NCI-H345 treated with DMSO at 0.1 percent for 48 hours (cell line): Measurements from ENCODE around the gene NKX2-8.
A peak's percentile ranks its signal among the peaks of the same experiment; 100 is the strongest.

ENCODE experiments used
- DNase-seq: peaks from one replicate; lab custom pipeline; 2025; ENCODE audit not compliant: unreplicated experiment; lab: John Stamatoyannopoulos, UW

The NKX2-8 gene

DNA sequence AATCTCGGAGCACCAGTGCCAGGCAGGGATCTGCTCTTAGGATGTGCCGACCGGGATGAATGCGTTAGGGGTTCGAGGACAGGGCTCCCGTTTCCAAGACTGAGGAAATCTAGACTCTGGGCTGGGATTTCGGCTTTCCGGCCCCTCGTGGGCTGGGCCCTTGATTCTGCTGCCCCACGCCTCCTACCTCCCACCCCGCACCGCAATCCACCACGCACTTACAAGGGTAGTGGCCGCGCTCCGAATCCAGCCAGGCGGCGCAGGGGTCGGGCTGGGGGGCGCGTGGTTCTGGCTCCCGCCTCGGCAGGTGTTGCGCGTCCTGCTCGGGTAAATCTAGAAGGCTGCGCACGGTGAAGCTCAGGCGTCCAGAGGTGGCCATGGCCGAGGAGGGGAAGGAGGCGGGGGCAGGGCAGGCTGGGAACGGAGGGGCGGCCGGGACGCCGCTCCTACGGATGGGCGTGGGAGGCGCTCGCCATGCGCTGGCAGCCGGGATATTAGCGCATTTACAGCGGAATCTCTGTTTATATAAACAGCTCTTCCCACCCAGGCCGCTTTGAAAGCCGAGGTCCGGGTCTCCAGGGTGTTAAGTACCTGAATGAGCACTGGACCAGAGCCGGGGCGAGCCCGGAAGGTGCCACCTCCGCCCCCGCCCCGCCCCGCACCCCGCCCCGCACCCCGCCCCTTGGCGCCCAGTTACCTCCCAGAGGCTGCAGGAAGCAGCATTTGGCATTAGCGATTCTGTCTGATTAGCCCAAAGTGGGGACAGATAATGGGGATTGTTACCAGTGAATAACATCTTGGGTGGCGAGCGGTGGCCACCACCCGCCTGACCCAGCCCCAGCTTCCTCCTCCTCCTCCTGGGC lies at the start of gene NKX2-8:
Gene NKX2-8 (minus strand): TSS at position 604 of the 863 bp plus-strand sequence. CDS start 225 bp downstream, at position 379.
- DNase-seq, result peak; percentile 48

- DNase-seq, result no peak
Observed at GRCh38 chr14:36627981-36628380, 45.6 kb upstream of the NKX2-8 start.

DNA sequence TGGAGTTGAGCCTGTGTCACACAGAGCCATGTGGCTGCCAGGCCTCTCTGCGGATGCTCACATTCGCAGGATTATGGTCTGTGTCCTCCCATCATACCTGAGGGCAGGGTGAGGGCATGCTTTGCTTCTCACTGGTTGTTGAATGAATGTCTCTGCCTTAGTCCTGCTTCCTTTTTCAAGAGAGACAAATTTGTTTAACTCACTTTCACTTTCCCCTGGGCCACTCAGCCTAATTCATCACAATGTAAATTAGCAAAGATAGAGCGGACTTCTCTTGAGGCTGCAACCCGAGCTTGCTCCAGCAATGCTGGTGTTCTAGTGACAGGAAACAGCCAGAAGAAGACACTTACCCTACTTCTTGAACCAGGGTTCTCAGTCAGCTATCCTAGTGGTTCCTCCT lies 43.7 kb upstream of the NKX2-8 start:
- DNase-seq, result no peak

DNA sequence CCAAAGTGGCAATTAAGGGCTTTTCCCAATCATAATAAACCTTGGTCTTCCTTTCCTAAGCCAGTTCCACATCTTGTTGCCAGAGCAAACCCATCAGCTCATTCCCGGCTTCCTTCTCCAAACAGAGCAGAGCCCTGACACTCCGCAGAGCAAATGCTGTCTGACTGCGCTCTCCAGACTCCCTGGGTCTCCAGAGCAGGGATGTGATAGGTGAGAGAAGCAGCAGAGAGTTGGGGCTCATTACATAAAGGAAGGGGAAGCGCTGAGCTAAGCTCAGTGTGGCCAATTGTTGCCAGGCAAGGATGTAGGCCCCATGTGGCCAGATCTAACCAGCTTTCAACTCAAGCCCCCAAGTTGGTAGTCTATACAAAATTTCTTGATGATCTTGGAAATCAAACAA lies 43.0 kb upstream of the NKX2-8 start:
- DNase-seq, result no peak

GRCh38 chr14:36625014-36625413 lies 42.6 kb upstream of the NKX2-8 start:
- no peak for DNase-seq

- no peak for DNase-seq
Observed at GRCh38 chr14:36619853-36620252, 37.4 kb upstream of the NKX2-8 start.

DNA sequence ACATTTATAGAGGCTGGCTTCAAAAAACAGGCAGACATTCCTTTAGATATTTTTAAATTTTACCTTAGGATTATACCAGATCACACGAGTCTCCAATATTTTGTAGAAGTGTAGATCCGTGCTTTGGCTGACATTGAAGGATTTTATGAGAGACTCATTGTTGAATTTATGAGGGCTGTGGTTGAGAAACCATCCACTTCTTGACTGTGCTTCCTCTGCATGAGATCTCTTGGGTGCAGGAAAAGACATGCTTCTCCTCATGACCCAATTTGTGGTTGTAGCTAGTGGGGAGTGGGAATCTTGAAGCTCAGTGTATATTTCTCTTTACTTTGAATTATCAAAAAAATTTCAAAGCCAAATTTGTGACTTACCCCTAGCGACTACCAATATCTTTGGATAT lies 36.7 kb upstream of the NKX2-8 start:
- DNase-seq, result no peak

- no peak for DNase-seq
Observed at GRCh38 chr14:36618641-36619040, 36.2 kb upstream of the NKX2-8 start.

DNA sequence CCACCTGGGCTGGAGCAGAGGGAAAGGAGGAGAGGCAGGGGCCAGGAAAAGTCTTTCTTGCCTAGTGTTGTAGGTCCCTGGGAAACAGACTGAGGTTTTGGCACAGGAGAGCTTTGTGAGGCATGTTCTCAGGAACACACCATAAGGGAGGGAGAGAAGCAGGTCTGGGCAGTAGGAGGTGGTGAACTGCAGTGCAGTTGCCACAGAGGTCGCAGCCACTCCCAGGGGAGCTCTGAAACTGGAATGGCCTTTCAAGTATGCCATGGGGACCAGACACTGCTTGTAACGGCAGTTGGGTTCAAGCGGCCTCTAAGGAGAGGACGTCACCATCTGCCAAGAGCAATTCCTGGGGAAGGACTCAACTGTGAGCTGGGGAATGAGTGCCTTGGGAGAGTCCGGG lies 35.4 kb upstream of the NKX2-8 start:
- DNase-seq, result no peak

DNA sequence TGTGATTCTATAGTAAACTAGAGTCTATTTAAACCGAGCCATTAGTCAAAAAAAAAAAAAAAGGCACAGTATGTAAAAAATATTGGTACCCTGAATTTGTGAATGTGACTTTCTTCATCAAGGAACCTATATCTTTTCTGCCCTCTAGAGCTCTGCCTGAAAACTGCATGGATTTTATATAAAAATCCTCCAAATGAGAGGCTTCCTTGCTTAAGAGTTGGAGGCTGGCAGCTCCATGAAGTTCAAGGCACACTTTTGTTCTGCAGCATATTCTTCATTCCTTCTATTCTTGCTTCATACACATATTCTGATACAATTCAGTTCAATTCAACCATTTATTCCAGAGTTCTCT lies 23.1 kb upstream of the NKX2-8 start:
- DNase-seq, result no peak

DNA sequence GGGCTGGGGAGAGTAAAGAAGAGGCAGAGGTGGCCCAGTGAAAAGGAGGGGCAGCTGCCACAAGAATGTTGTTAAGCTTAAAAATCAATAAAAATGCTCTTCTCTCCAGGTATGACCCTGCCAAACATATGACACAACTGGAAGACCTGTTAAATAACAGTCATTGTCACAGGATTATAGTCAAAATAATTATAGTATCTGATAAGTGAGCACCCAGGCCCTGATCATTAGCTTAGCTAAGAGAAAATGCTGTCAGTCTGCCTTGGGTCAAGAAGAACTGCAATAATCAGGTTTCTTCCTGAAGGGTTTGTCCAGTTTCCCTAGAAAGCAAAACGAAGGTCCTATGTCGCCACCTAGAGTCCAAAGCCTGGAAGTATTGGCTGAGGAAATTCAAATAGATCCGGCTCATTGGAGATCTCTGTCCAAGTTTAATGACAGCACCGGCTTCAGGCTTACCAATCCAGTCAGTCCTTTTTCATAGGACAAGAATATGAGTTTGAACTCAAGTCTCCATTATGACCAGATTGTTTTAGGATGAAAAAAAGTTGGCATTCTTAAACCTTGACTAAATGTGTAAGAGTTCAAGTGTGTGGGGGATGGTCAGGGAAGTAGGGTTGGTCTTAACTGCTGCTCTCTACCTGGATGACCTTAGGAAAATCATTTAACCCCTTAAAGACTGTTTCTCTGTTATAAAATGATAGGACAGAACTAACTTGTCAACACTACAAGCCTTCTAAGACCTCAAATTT lies 22.5 kb upstream of the NKX2-8 start:
- peak; percentile 85 for DNase-seq

GRCh38 chr14:36600431-36600830 lies 18.0 kb upstream of the NKX2-8 start:
- DNase-seq, result no peak

DNA sequence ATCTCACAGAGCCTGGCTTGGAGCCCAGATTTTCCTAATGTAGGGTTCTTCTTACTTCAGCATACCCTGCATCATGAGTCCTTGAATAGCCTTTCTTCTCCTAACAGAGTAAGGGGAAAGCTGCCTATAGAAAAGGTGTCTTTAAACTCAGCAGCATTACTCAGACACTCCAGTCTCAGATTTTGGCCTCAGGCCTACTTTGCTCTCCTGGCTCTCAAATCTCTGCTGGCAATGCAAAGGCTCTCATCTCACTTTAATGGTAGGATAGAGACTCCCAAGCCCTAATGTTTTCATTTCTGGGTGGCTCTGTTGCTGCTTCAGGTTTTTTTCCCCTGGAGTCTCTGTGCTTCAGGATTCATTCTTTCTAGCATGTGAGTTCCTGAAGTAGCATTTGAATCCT lies 9.1 kb upstream of the NKX2-8 start:
- DNase-seq, result peak; percentile 36

- no peak for DNase-seq
Observed at GRCh38 chr14:36588788-36589187, 6.4 kb upstream of the NKX2-8 start.

- DNase-seq, result no peak
Observed at GRCh38 chr14:36588119-36588518, 5.7 kb upstream of the NKX2-8 start.

- DNase-seq, result peak; percentile 93
Observed at GRCh38 chr14:36585100-36585499, 2.7 kb upstream of the NKX2-8 start.

- DNase-seq, result no peak
Observed at GRCh38 chr14:36583893-36584811, 1.7 kb upstream of the NKX2-8 start.

DNA sequence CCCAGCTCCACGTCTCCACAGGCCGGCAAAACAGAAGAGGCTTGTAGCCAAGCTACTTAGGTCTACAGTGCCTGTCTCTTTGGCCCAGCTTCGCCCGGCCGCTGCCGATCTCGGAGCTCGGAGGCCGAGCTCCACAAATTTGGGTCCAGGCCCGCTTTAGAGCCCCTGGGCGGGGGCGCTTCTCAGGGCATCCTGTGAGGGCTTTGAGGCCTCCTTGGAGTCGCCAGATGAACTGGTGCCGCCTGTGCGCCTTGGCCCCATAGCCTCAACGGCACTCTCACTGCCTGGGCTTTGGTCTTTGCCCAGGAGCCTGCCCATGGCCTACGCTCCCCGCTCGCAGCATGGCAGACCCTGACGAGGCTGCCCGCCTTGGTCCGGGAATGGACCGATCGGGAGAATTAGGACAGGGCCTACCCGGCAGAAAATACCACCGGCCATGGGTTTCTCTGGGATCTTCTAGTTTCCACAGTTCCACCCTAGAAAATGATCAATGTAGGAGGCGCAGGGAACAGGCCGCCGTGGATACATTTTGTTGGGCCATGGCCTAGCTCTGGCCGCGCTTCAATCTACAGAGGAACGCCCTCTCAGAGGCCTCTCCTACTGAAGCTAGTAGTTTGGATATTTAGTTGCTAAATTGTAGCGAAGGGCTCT lies 953 bp upstream of the NKX2-8 start:
- no peak for DNase-seq

DNA sequence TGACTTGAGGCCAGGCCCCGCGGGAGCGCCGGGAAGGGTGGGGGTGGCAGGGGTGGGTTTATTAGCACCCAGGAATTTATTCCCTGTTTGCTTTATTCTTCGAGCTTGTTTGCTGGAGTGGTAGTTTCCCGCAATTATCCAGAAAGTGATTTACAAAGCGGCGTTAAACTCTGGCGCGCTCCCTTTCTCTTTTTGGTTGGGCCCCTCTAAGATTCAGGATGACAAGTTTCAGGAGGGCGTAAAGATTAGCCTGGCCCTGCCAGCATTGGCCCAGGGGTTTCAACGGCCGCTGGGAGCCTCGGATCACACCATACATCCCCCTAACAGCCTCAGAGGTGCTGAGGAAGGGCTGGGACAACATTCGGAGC lies 444 bp upstream of the NKX2-8 start:
- DNase-seq, result no peak

GRCh38 chr14:36580856-36581831 lies 1.3 kb downstream of the NKX2-8 start:
- DNase-seq, result no peak
